ENCODE data around the gene OTUB1.

Gene OTUB1

GRCh38 chr11:63974259-63975143 is 11.7 kb upstream of the OTUB1 start, which contains the start of gene COX8A:
Gene COX8A, plus strand, starts transcription at chr11:63974620. Its CDS starts 61 bp downstream, at chr11:63974681.
- DNase-seq (ENCODE audit: low read depth) = peak; percentile 86

GRCh38 chr11:63978551-63979239 is 7.5 kb upstream of the OTUB1 start:
- no peak for DNase-seq (ENCODE audit: low read depth)

- no peak for DNase-seq (ENCODE audit: low read depth)
Measured at GRCh38 chr11:63979426-63979825, 6.8 kb upstream of the OTUB1 start.

- peak; percentile 29 for DNase-seq (ENCODE audit: low read depth)
Measured at GRCh38 chr11:63985812-63986155, 454 bp upstream of the OTUB1 start.

GRCh38 chr11:63986932-63987513 is 785 bp downstream of the OTUB1 start:
- no peak for DNase-seq (ENCODE audit: low read depth)

GRCh38 chr11:63991558-63991957 is 5.3 kb downstream of the OTUB1 start:
- no peak for DNase-seq (ENCODE audit: low read depth)

- DNase-seq (ENCODE audit: low read depth) = no peak
Measured at GRCh38 chr11:63993100-63993499, 6.9 kb downstream of the OTUB1 start.

GRCh38 chr11:63993993-63994392 is 7.8 kb downstream of the OTUB1 start:
- DNase-seq (ENCODE audit: low read depth) = no peak

GRCh38 chr11:63996512-63996911 is 10.3 kb downstream of the OTUB1 start:
- no peak for DNase-seq (ENCODE audit: low read depth)

GRCh38 chr11:63997104-63997700 is 11.0 kb downstream of the OTUB1 start:
- no peak for DNase-seq (ENCODE audit: low read depth)

- DNase-seq (ENCODE audit: low read depth) = no peak
Measured at GRCh38 chr11:63997801-63998337, 11.6 kb downstream of the OTUB1 start.

GRCh38 chr11:63998558-63999348 is 12.5 kb downstream of the OTUB1 start:
- no peak for DNase-seq (ENCODE audit: low read depth)

GRCh38 chr11:63999349-64000025 is 13.2 kb downstream of the OTUB1 start:
- DNase-seq (ENCODE audit: low read depth) = peak; percentile 52

- peak; percentile 59 for DNase-seq (ENCODE audit: low read depth)
Measured at GRCh38 chr11:64000026-64000739, 13.9 kb downstream of the OTUB1 start.

GRCh38 chr11:64000740-64001483 is 14.7 kb downstream of the OTUB1 start:
- no peak for DNase-seq (ENCODE audit: low read depth)

- no peak for DNase-seq (ENCODE audit: low read depth)
Measured at GRCh38 chr11:64001484-64002420, 15.5 kb downstream of the OTUB1 start.

- DNase-seq (ENCODE audit: low read depth) = no peak
Measured at GRCh38 chr11:64003807-64004589, 17.8 kb downstream of the OTUB1 start.
